Fibroblast of gingiva (primary cell): ENCODE data around the gene SCYGR4.

Experiments
- DNase-seq: peaks from one replicate; pipeline ENCODE4 v3.0.0-alpha.2; 2011; ENCODE audit warnings: low read depth

SCYGR4 gene

GRCh38 chr2:227614246-227614645 is 3.1 kb upstream of the SCYGR4 start:
- no peak for DNase-seq

GRCh38 chr2:227614740-227615139 is 2.6 kb upstream of the SCYGR4 start, which contains the start of gene SCYGR3:
TSS of gene SCYGR3 (minus strand) at chr2:227614840. CDS start at chr2:227614840, 0 bp downstream.
- no peak for DNase-seq

- DNase-seq, result no peak
Measured at GRCh38 chr2:227615181-227615580, 2.1 kb upstream of the SCYGR4 start.

GRCh38 chr2:227615906-227616305 is 1.4 kb upstream of the SCYGR4 start:
- peak; percentile 13 for DNase-seq

DNA sequence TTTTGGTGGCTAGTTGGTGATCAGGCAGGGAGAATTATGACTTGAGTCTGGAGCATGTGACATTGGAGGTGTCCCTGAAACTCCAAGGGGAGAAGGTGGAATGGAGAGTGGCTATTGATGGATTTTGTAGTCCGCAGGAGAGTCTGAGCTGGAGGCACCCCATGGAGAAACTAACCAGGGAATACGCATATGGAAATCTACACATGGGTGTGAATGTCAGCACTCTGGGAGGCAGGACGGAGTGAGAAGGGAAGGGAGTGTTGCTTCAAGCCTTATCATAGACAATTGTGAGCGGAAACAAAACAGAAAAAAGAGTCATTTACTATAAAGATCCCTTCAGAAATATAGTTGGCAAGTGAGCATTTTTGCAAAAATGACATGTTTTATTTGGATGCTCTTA is 667 bp upstream of the SCYGR4 start:
- no peak for DNase-seq

DNA sequence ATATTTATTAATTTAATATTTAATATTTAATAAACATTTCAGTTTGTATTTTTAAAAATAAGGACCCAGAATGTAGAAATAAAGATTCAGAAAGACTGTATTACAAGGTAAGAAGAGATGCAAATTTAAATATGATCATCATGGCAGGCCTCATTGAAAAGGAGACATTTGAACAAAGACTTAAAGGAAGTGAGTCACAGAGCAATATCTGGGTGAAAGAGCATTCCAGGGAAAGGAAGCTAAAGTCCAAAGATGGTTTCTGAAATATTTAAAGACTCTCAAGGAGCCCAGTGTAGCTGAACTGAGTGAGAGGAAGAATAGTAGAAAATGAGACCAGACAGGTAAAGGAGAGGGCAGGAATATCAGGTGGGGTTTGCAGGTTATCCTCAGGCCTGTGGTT is 5.9 kb downstream of the SCYGR4 start:
- peak; percentile 16 for DNase-seq

- no peak for DNase-seq
Measured at GRCh38 chr2:227625420-227625819, 8.1 kb downstream of the SCYGR4 start.

DNA sequence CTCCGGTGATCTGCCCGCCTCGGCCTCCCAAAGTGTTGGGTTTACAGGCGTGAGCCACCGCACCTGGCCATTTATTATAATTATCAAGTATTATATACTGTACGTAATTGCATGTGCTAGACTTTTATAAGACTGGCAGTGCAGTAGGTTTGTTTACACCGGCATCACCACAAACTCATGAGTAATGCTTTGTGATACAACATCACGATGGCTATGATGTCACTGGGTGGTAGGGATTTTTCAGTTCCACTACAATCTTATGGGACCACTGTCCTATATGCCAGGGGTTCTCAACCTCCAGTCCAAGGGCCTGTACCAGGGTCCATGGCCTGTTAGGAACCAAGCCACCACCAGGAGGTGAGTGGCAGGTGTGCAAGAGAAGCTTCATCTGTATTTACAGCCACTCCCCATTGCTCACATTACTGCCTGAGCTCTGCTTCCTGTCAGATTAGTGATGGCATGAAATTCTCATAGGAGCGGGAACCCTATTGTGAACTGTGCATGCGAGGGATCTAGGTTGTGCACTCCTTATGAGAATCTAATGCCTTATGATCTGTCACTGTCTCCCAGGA is 9.4 kb downstream of the SCYGR4 start:
- DNase-seq, result no peak

DNA sequence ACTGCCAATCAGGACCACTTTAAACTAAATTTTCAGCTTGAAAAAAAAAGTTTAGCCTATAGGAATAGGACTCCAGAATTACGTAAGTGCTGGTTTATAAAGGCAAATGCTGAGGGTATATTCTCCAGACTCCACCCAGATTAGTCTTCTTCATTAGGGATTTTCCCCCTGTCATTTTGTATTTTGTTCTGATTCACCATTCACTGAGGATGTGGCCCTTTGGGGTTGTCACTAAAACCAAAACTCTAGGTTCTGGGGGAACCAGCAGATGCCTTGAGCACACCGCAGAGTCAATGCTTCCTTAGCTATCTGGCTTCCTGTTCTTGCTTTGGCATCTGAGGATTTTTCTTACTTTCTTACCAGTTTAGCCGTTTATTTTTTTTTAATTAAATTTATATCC is 10.5 kb downstream of the SCYGR4 start:
- DNase-seq, result no peak

DNA sequence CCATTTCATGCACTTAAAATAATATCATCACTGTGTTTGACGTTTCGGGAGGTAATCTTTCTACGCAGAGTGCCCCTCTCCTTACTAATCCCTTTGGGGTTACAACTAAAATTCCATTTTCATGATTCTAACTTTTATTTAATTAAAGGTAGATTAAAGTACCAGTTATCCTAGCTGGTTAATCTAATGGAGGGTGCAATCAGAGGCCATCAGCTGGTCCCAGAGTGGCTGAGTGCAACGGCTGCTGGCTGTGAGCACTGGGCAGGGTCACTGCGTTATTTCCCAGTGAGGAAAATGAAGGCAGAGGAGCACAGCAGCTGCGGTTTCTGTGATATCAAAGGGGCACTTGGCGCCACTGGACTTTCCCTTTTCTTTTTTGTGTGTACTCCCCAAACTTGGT is 12.1 kb downstream of the SCYGR4 start:
- DNase-seq, result no peak

DNA sequence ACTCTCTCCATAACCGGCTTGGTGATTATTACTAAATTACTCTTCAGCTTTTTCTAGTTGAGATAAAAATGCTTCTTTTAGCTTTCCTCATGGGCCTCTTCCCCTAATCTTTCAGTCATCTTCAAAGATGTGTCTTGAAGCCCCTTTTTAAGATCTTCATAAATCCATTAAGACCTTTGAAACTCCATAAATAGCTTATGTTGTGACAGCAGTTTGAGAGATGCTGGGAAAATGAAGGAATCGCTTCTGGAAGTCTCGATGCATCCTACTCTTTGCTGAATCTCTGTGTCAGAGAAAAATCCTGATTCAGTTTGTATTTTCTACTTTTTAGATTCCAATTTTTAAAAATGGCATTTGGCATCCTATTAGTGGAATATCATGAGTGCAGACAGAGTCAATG is 13.0 kb downstream of the SCYGR4 start:
- no peak for DNase-seq

DNA sequence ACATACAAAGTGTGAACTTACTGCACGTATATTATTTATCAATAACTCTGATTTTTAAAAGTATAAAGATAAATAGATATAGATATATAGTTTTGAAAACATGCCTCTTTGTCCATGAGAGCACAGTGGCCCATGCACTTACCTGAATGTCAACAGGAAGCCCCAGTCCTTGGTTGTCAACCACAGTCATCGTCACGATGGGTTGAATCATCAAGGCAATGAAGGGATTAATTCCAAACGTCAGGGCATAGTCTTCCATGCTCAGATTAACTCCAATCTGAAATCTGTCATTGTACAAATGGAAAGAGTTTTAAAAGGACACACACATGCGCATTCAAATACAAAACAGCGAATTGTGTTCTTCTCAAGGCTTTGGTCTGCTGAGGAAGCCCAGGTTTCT is 15.5 kb downstream of the SCYGR4 start:
- no peak for DNase-seq

- no peak for DNase-seq
Measured at GRCh38 chr2:227634201-227634600, 16.9 kb downstream of the SCYGR4 start.

GRCh38 chr2:227642656-227643055 is 25.4 kb downstream of the SCYGR4 start:
- no peak for DNase-seq

- DNase-seq, result no peak
Measured at GRCh38 chr2:227643990-227644551, 26.8 kb downstream of the SCYGR4 start.

GRCh38 chr2:227653419-227653818 is 36.1 kb downstream of the SCYGR4 start:
- peak; percentile 76 for DNase-seq

DNA sequence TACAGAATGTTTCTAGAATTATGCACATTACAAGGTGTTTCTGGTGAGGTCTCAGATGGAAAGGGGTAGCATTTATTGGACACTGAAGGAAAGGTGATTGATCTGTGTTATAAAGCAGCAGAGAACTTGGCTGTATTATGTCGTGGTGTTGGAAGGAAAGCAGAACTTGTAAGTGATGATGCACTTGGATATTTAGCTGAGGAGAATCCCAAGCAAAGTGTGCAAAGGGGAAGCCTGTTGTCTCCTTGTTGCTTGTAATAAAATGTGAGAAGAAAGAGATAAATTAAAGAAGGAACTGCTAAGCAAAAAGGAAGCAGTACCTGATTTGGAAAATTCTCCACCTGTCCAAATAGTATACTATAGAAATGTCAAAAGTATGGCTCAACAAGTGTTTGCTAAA is 37.1 kb downstream of the SCYGR4 start:
- DNase-seq, result no peak

GRCh38 chr2:227655454-227655853 is 38.2 kb downstream of the SCYGR4 start:
- DNase-seq, result peak; percentile 88

DNA sequence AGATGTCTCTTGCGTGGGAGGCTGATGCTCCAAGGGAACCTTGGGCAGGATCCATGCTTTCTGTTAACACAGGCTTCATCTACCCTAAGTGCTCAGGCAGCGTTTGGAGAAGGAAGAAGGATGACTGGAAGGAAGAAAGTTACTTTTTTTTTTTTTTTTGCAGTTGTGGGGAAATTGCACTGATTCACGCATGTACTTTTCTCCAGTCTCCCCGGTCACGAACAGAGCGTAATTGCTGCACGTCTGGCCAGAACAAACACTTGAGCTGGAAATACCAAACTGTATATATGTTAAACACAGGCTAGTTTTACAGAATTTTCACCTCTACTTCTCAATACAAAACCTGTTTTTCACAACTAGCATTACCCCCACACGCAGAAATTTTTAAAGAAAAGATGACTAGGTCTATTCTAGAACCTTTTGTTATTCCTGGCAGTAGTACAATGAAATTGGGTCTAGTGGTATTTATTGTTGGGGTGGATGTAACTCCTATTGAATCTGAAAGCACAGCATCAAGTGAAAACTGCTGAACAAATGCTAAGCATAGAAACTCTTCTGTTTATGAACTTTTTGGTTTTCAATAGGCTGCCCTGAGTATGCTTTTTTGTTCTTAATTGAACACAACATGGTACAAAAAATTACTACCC is 40.0 kb downstream of the SCYGR4 start:
- DNase-seq, result peak; percentile 46

DNA sequence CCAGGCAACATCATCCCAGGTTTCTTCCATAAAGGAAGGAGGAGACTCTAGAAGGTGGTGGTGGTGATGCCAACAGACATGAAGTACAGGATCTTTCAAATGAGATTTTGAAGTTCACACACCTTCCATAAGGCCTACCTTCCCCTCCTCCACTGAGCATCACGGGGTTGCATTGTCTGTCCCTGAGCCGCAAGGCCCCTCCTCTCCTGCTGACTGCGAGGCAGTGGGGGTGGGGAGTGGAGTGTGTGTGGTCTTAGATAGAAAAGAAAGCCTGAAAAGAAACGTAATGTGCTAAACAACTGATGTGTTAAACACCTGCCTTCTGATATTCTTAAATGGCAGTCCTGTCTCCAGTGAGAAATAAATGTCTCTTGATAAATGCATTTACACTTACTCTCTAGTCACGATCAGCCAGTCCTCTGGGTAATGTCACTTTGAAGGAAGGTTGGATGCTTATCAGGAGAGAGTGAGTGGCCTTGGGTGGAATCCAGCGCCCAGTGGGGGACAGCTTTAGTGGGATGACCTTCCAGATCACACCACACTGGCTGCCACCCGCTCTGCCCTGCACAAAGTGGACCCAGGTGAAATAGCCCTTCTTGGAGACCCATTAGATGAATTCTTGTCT is 43.8 kb downstream of the SCYGR4 start:
- no peak for DNase-seq

GRCh38 chr2:227661827-227662226 is 44.5 kb downstream of the SCYGR4 start:
- DNase-seq, result no peak

DNA sequence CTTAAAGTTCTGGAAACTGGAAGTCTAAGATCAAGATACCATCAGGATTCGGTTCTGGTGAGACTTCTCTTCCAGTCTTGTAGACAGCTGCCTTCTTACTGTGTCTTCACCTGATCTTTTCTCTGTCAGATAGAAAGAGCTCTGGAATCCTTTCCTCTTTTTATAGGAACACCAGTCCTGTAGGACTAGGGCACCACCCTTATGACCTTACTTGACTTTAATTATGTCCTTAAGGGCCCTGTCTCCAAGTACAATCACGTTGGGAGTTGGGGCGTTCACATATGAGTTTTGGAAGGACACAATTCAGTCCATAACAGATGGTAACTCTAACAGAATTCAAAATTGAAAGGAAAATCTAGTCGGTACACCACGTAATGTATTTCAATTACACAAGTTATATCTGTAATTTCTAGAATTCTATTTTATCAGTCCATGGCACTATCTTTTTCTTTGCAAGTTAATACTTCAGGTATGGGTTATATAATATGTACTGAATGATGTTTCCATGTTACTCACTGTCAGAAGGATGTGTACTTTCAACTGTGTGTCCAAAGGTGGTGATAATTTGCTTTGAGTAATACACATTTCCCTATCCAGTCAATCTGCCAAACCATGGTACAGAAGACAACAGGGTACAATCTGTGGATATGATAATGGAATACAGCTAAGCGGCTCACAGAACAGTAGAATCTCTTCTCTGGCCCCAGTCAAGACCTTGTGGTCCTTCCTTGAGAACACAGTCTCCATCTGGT is 48.1 kb downstream of the SCYGR4 start:
- DNase-seq, result no peak
